ENCODE measurements around the gene GZMA. TPM values are rescaled to one million over a fixed set of nuclear protein-coding genes. Genes with fewer than 3 reads are reported as not detected.
"Not testable (repeated sequence)": the region's sequence is repeated elsewhere in the genome, so short reads cannot be mapped to it uniquely, and the experiment has no call there.

Gene GZMA
- polyA plus RNA-seq, 4 donors: 0.27 to 1.2 (median 0.63) TPM

DNA sequence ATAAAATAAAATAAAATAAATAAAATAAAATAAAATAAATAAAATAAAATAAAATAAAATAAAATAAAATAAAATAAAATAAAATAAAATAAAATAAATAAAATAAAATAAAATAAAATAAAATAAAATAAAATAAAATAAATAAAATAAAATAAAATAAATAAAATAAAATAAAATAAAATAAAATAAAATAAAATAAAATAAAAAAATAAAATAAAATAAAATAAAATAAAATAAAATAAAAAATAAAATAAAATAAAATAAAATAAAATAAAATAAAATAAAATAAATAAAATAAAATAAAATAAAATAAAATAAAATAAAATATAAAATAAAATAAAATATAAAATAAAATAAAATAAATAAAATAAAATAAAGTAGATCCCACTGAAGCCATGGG lies 3.5 kb downstream of the GZMA start:
- not testable (repeated sequence) for DNase-seq (ENCODE audit: low read depth in 4 of 4, low spot score in 2 of 4)

DNA sequence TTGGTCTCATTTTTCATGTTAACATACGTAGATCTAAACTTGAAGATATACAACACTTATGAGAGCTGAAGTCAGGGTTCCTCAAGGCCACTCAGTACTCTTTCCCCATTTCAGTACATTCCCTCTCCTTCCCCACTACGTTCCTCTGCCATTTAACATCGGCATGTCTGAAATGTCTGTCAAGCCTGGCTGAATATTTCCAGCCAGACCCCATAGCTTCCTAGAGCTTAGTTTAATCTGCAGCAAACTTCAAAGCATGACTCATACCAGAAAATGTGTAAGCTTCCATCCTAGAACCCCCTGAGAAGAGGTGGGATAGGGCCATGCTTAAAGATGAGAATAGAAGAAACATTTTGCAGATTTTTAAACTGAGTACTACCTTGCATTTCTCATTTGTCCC lies 6.2 kb downstream of the GZMA start:
- DNase-seq (ENCODE audit: low read depth in 4 of 4, low spot score in 2 of 4): no peak

DNA sequence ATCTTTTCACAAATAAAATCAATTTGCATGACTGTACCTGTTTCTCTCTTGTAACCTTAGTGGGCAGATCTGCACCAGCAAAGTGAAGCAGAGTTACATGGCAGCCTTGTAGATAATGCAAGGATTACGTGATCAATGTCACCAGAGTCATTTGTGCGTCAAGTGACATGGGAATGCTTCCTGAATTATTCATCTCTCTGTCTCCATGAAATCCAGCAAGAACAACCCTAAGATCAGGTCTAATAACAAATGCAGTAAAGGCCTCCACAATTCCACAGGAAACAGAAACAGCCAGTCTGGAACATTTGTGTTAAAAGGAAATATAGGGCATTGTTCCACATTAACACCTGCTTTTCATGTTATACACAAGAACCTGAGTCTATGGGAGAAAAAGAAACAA lies 7.8 kb downstream of the GZMA start:
- DNase-seq (ENCODE audit: low read depth in 4 of 4, low spot score in 2 of 4): no peak

DNA sequence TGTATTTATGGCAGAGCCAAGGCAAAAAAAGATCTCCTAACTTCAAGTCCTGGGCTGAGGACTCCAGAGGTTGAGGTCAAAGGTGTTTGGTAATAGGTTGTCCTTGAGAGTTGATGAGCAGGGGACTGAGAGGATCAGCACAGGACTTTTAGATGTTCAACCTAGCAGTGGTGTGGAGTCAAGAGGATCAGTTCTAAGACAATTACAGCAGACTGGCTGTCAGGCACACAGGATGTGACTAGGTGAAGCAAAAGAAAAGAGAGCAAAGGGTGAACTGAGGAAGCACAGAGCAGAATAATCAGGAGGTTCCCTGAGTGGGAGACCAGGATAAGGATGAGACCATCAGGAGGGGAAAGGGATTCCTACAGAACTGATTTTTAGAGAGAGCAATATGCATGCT lies 10.9 kb downstream of the GZMA start:
- DNase-seq (ENCODE audit: low read depth in 4 of 4, low spot score in 2 of 4): no peak

DNA sequence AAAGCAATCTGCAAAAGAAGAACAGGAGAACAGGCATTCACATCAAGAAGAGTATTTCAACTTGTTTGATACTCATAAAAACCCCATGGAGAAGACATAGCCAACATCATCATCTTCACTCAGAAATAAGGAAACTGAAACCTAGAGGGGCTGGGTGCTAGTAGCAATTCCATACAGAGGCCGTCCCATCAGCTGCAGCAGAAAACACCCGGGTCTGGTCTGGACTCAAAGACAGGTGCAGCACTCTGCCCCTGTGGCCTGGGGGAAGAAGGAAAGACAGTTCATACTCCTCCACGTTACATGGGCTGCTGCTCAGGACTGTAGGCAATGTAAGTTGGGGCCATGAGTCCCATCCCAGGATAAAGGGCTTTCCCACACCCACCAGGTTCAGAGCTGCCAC lies 11.6 kb downstream of the GZMA start:
- no peak for DNase-seq (ENCODE audit: low read depth in 4 of 4, low spot score in 2 of 4)

DNA sequence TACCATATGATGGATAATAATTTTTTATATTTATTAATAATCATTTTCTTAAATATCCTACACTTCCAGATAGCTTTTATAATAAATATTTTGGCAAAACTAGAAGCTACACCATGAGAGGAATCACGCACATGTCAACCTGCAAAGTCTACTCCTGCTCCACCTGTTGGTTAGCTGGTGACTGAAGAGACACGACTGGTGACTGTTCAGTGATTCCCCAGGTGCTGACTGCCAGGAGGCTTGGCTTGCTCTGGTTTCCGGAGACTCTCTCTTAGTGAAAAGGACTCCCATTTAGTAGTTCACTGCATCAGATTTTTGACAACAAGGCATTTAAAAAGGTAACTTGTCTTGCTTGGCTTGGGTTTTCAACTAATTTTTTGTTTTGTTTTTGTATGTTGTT lies 20.9 kb downstream of the GZMA start:
- DNase-seq (ENCODE audit: low read depth in 4 of 4, low spot score in 2 of 4): no peak

DNA sequence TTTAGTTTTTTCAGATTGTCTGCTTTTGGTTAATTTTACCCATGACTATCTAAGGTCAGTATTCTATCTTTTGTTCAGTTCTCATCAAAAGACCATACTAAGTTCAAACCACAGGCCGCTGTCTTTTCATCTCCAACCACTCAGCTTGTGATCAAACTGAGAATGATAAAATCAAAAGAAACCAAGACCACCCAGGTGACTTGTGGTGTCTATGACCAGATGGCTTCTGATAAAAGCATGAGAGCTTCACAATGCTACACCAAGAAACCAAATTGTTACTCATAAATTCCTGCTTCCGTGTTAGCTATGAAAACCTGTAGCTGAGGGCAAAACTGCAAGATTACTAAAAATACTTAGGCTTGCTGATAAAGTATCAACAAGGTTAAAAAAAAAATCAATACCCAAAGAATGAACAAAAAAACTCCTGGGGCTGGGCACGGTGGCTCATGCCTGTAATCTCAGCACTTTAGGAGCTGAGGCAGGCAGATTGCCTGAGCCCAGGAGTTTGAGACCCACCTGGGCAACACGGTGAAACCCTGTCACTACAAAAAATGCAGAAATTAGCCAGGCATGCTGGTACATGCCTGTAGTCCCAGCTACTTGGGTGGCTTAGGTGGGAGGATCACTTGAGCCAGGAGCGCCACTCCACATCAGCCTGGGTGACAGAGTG lies 31.7 kb downstream of the GZMA start:
- no peak for DNase-seq (ENCODE audit: low read depth in 4 of 4, low spot score in 2 of 4)

DNA sequence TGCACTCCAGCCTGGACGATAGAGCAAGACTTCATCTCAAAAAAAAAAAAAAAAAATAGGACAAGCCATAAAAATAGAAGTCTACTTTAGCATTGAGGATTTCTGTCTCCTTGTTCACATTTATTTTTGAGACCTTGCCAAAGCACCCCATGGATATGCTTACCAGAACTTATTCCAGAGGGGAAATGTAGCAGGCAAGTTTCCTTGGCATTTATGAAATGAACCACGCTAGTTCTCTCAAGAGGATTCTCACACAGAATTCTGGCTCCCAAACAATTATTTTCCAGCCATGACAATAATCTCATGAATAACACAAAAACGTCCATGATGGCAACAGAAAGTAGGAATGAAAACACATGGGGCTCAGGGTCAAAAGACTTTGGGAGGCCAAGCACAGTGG lies 34.1 kb downstream of the GZMA start:
- DNase-seq (ENCODE audit: low read depth in 4 of 4, low spot score in 2 of 4): no peak

DNA sequence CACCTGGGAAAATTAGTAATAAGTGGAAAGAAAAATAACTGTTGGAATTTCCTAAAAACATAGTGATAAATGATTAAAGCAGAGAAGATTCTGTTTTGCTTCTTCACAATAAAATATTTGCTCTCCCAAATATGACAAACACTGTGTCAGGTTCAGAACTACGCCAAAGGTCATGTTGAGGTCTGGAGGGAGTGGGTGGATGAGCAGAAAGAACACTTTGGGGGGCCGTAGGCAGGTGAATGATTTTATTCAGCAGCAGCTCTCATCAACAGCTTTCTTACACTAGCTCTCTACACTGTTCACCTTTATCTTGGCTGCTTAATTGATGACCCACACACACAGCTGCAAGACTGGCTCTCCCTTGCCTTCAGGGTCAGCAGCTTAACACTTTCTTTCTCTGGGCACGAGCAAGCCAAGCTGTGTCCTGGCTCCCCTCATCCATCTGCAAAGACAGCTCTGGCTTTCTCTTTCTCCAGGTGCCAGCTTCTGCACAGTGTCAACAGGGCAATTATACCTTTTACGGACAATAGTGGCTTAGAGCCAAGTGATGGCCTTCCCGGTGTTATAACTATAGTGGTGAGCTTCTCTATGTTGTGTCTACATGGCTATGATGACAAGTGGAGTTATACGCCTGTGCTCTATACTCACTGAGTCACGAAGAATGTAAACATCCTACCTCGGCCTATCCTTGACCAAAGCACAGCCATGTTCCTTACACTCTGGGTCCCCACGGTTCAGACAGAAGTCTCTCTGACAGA lies 38.6 kb downstream of the GZMA start:
- no peak for DNase-seq (ENCODE audit: low read depth in 4 of 4, low spot score in 2 of 4)

DNA sequence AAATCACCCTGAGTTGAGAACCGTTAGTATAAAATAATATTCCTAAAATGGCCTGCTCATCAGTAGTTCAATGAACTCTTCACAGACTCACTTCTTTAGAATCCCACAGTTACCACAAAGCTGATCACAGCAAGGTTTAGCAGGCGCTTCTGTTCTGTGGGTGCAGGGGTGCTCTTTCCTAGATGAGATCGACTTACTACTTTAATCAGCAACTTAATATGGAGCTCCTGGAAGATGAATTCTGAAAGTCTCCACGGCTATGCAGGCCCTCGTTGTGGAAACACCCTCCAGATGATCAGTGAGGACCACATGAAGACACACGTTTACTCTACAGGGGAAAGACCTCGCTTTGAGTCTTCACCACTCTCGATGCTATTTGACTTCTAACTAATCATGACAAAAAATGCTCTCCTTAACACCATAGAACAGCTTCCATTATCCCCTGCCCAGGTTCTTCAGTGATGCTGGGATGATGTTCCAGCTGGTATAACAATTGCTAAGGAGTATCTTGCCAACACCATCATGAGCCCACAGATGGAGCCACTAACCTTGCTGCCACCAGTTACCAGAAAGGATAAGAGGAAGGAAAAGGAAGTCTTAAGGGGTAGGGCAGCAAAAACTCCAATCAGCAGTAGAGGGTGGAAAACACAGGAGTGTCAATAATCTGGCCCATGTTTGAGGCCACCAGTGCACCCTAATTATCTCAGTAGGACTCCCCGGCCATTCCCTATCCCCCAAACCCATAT lies 39.7 kb downstream of the GZMA start:
- DNase-seq (ENCODE audit: low read depth in 4 of 4, low spot score in 2 of 4): no peak

DNA sequence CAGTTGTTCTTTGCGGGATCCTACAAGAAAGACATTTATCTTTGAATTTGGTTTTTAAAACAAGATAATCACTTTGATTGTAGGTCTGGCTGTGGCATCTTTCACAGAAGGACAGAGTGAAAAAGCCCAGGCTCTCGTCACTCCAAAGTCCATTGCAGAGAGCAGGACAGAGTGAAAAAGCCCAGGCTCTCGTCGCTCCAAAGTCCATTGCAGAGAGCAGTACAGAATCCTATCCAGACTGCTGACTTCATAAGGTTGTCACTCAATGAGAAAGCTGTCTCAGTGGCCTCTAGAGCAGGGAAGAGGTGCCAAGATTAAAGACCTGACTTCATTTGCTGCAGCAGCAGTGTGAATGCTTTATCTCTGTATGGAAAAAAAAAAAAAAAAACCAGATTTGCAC lies 41.2 kb downstream of the GZMA start:
- DNase-seq (ENCODE audit: low read depth in 4 of 4, low spot score in 2 of 4): no peak

DNA sequence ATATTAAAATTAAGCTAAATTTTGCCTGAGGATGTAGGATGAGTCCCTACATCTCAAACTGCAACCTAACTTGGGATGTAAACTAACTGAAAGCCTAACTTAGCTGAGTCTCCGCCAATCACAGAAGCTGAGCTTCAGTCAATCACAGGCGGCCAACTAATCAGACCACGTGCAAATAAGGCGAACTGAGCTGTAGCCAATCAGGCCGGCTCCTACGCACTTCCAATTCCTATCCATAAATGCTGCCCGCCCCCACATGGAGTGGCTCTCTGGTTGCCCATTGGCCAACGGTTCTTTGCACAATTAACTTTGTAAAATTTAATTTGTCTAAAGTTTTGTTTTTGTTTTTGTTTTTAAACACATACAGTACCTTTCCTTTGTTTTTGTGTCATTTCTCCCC lies 43.6 kb downstream of the GZMA start:
- DNase-seq (ENCODE audit: low read depth in 4 of 4, low spot score in 2 of 4): no peak

DNA sequence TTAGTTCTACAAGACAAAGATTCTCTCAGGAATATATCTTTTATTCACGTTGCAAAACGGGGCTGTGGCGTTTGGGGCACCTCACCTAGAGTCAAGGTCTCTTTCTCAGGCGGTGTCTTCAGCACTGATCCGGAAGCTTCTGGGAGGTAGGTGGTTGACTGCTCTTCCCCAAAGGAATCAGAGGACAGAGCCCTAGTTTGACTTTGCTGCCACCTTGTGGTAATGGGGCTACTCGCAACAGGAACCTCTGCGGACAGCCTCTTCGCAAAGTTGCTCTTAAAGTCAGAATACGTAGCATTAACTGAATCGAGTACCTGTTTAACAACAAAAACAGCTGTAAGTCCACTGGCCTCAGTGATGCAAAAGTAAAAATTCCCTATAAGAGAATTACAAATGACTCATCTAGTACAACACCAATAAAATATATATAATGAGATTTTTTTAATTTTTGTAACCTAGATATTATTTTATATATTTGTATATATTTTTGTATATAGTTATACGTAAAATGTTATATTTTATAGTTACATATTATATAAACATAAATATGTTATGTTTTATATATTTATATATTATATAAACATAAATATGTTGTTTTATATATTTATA lies 44.2 kb downstream of the GZMA start:
- DNase-seq (ENCODE audit: low read depth in 4 of 4, low spot score in 2 of 4): peak; percentile 48 to 86 (median 75)

DNA sequence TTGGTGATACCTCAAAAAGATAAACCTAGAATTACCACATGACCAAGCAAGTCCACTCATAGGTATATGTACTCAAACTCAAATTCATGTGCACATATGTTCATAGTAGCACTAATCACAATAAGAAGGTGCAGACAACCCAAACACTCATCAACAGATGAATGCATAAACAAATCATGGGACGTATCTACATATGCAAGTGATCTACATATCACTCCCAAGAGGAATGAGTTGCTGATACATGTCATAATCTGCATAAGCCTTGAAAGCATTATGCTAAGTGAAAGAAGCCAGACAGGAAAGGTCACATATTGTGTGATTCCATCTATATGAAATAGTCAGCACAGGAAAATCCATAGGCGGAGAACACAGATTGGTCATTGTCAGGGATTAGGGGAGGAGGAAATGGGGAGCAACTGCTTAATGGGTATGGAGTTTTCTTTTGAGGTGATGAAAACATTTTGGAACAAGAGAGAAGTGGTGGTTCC lies 46.9 kb downstream of the GZMA start:
- DNase-seq (ENCODE audit: low read depth in 4 of 4, low spot score in 2 of 4): no peak

DNA sequence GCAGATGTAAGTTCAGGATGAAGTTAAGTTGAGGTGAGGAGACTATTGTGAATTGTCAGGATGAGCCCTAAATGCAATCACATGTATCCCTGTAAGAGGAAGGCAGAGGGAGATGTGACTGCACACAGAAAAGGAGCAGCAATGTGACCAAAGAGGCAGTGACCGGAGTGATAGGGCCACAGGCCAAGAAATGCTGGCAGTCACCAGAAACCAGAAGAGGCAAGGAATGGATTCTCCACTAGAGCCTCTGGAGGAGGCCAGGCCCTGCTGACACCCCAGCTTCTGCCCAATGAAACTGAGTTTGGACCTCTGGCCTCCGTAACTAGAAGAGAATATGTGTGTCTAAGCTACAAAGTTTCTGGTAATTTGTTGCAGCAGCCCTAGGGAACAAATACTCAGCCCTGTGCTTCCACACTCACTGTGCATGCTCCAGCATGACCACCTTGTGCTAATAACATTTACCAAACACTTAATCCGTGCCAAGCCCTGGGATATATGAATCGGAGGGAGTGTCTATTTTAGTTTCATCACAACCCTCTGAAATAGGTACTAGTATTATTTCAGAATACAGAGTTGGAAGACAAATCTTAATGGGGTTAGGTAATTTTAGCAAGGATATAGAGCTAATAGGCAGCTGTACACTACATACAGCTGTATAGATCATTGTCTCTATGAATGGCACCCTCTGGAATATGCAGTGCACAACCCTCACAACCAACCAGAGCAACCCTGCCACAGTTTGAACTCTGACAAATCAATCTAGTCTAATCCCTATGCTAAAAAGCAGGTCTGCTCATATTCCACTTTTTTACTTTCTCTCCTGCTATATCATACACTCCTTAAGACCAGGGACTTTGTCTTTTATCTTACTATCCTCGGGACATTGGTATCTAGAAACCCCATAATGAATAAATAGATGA lies 49.7 kb downstream of the GZMA start:
- no peak for DNase-seq (ENCODE audit: low read depth in 4 of 4, low spot score in 2 of 4)

DNA sequence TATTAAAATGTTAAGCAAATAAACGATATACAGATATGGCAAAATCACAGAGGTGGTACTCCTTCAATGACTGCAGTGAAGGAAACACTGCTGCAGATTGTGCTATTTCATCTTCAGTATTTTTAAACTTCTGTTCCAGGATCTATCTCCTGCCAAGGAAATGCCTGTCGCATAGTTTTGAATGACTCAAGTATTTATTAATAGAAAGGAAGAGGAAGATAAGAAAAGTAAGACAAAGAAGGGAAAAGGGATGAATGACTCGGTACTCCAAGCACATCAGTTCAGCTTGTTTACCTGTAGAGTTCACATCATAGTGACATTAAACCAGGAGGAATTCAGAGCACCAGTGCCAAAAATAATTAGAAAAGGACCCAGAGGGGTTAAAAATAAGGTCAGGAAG lies 52.4 kb downstream of the GZMA start:
- DNase-seq (ENCODE audit: low read depth in 4 of 4, low spot score in 2 of 4): no peak
